ENCODE measurements around the gene ZNF280D.
"Not testable (repeated sequence)": the region's sequence is repeated elsewhere in the genome, so short reads cannot be mapped to it uniquely, and the experiment has no call there.

Gene ZNF280D

GRCh38 chr15:56709502-56709901, 23.8 kb downstream of the ZNF280D start:
- not testable (repeated sequence) for DNase-seq

GRCh38 chr15:56699743-56700142, 33.6 kb downstream of the ZNF280D start:
- no peak for DNase-seq

GRCh38 chr15:56698270-56698669, 35.0 kb downstream of the ZNF280D start:
- DNase-seq: no peak

GRCh38 chr15:56693761-56694160, 39.5 kb downstream of the ZNF280D start:
- no peak for DNase-seq

GRCh38 chr15:56690733-56691132, 42.6 kb downstream of the ZNF280D start:
- DNase-seq: no peak

GRCh38 chr15:56683908-56684307, 49.4 kb downstream of the ZNF280D start:
- DNase-seq: no peak

- no peak for DNase-seq
These were observed 52.2 kb downstream of the ZNF280D start for GRCh38 chr15:56681113-56681512.

GRCh38 chr15:56679225-56679624, 54.1 kb downstream of the ZNF280D start:
- DNase-seq: no peak

GRCh38 chr15:56678571-56678970, 54.7 kb downstream of the ZNF280D start:
- DNase-seq: no peak

- no peak for DNase-seq
These were observed 56.0 kb downstream of the ZNF280D start for GRCh38 chr15:56677271-56677670.

- no peak for DNase-seq
These were observed 57.4 kb downstream of the ZNF280D start for GRCh38 chr15:56675930-56676329.

GRCh38 chr15:56674857-56675256, 58.5 kb downstream of the ZNF280D start:
- DNase-seq: no peak

- DNase-seq: no peak
These were observed 60.6 kb downstream of the ZNF280D start for GRCh38 chr15:56672721-56673120.

- DNase-seq: no peak
These were observed 65.8 kb downstream of the ZNF280D start for GRCh38 chr15:56667517-56667916.

- no peak for DNase-seq
These were observed 72.4 kb downstream of the ZNF280D start for GRCh38 chr15:56660943-56661342.

GRCh38 chr15:56659197-56659596, 74.1 kb downstream of the ZNF280D start:
- no peak for DNase-seq

GRCh38 chr15:56654624-56655023, 78.7 kb downstream of the ZNF280D start:
- DNase-seq: no peak

- no peak for DNase-seq
These were observed 79.1 kb downstream of the ZNF280D start for GRCh38 chr15:56654216-56654615.

GRCh38 chr15:56653787-56654186, 79.5 kb downstream of the ZNF280D start:
- DNase-seq: no peak

GRCh38 chr15:56653107-56653506, 80.2 kb downstream of the ZNF280D start:
- DNase-seq: no peak

- no peak for DNase-seq
These were observed 85.0 kb downstream of the ZNF280D start for GRCh38 chr15:56648311-56648710.

GRCh38 chr15:56640549-56640948, 92.8 kb downstream of the ZNF280D start:
- no peak for DNase-seq

- no peak for DNase-seq
These were observed 93.2 kb downstream of the ZNF280D start for GRCh38 chr15:56640127-56640526.

- DNase-seq: no peak
These were observed 93.7 kb downstream of the ZNF280D start for GRCh38 chr15:56639631-56640030.

- no peak for DNase-seq
These were observed 101.5 kb downstream of the ZNF280D start for GRCh38 chr15:56631765-56632164.
